Right lobe of liver (tissue), 4 donors: ENCODE results near the gene KCNJ12.
"Not testable (repeated sequence)": the region's sequence is repeated elsewhere in the genome, so short reads cannot be mapped to it uniquely, and the experiment has no call there.

Source experiments
- CTCF ChIP-seq, 4 donors: fragments of 200-600 bp in 3 of 4; fragments of 450-650 bp in 1 of 4; IDR thresholded peaks; one replicate each; pipeline versions ENCODE4 v1.5.1 to v1.8.0; 2016 to 2022; ENCODE audit warnings: antibody characterized with exemption in 4 of 4, mild to moderate bottlenecking in 2 of 4
- POLR2A ChIP-seq: fragments of 450-650 bp; IDR thresholded peaks from one replicate; pipeline ENCODE4 v1.6.1; 2017; ENCODE audit warnings: antibody characterized with exemption, mild to moderate bottlenecking
- donor health status: DM: no; HTN: no; CAD: no.
- donor health status: DM: no; HTN: no; CAD: no.
- donor health status: DM: no; HTN: yes; CAD: no.

GRCh38 chr17:21404106-21404505 is 27.9 kb downstream of the KCNJ12 start:
- TF ChIP-seq CTCF (IDR thresholded peaks at IDR 0.05); POLR2A: not testable (repeated sequence)
